GM19455 (cell line): ENCODE results near the gene MAD2L1.
"Not testable (repeated sequence)": the region's sequence is repeated elsewhere in the genome, so short reads cannot be mapped to it uniquely, and the experiment has no call there.

Experiments used
- ATAC-seq: cut with Tn5 transposase; IDR thresholded peaks from one replicate; pipeline ENCODE4 v1.9.1; 2021; ENCODE audit not compliant: unreplicated experiment

Gene MAD2L1

DNA sequence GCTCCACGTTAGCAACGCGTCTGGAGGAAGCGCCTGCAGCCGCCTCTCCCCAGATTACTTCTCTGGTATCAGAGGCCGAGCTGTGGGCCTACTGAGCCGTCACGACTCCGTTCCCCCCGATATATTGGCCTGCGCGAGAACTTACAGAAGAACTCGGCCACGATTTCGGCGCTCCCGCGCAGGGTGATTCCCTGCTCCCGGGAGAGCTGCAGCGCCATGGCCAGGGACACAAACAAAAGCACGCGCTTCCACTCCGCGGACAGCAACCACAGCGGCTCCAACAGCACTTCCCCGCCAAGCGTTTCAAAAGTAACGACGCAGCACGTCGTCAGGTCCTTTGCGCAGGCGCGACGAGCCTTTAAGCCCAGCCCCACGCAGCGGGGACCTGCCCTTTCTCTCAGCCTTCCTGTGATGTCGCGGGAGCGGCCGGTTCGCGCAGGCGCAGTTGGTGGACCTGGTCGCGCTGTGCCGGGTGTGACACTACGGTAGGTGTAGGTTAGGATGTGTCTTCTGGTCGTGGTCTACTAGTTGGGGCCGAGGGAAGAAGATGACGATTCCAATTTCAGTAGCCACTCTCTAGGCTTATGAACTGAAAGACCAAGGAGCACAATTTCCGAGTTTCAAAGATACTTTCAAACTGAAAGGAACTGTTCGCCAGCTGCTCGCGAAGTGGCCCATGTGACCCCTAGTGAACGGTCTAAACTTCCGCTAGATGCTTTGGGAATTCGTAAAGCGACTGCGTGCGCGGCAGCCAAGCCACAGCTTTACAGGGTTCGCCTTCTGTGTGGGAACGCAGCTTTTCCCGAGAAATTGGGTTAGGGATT lies at the start of gene MAD2L1:
TSS of gene MAD2L1 (minus strand) at position 332 of the 824 bp plus-strand sequence. CDS start at position 218, 114 bp downstream.
- ATAC-seq = peak; percentile 85

DNA sequence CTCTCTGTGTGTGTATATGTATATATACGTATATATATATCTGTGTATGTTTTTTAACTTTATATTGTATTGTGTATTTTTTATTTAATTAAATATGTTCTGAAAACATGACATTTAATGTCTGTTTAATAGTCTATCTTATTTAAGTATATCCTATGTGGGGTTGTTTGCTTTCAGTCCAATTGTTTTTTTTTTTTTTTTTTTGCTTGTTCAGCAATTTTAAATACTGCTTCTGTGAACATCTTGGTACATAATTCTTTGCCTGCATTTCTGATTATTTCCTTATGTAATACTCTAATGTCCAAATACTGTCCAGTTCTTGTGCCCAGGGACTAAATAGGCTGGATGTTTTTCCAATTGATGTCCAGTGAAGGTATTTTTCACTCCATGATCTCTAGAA lies 45.1 kb upstream of the MAD2L1 start:
- ATAC-seq = no peak

DNA sequence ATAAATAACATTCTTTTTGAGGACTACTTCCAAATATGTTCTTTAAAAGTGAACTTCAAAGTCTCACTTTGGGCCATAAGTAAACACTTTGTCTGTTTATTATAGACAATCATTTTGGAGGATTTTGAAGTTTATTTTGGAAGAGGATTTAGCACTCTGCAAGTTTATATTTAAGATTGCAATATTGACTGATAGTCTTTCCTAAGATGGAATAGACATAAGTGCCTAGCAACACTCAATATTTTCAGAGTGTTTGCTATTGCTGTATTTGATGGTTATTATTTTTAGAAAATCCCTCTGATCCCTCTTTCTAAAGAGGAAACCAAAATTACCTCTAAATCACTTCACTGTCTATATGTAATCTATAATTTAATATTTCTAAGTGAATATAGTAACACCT lies 42.8 kb upstream of the MAD2L1 start:
- ATAC-seq = no peak

DNA sequence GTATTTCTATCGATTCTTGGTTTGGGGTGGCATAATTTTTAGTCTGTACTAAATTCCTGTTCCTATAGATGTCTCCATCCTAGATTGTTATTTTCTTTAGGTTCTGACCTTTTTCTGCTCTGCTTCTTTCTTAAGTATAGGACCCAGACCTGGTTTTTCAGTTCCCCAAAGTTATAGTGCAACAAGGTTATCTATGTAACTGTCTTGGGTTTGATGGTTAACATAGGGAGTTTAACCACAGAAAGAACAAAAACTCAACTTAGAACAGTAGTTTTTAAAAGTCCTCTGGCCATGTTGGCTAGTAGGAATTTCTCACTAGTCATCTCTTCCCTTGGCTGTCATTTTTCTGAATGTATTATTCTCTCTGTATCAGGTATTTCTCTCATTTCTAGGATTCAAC lies 38.8 kb upstream of the MAD2L1 start:
- ATAC-seq = peak; percentile 79

DNA sequence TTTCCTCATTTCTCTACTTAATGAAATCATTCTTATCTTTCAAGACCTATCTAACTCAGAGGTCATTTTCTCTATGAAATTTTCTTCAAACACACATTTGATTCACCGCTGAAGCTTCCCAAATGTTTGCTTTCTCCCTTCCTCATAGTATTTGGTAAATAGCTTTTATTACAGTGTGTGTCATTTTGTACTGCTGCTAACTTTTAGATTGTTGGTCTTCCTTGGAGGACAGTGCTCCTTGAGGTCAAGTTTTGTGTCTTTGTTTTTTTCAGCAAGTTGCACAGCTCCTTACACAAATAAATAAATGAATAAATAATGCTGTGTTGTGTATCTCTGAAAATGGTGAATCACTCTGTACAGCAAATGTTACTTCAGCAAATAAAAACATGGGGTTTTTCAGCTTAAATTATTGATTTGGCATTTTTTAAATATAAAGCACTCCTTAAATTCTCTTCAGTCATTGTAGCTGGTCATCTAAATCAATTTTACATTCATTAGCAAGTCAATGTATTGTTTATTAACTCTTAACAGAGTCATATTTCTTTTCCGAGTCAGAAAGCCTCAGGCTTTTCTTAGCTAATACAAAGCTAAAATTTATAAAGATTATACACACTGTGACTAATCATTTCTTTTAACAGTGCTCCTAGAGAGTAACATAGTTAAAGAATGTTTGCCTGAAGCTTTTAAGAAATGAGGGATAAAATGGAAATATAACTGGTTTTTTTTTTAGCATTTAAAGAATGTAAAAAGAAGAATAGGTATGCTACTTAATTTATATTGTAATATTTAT lies 30.1 kb upstream of the MAD2L1 start:
- no peak for ATAC-seq

DNA sequence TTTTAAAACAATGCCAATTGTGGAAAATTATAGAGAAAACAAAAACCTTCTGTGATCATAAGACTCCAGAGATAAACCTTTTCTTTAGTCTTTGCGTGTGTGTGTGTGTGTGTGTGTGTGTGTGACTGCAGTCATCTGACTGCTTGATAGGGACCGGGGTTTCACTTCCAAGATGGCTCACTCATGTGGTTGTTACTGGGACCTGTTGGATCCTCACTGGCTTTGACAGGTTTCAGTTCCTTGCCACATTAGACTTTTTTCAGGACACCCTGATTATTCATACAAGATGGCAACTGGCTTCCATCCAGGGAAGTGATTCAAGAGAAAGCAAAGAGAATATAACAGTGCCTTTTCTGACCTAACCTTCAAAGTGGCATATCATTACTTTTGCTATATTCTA lies 21.9 kb upstream of the MAD2L1 start:
- no peak for ATAC-seq

DNA sequence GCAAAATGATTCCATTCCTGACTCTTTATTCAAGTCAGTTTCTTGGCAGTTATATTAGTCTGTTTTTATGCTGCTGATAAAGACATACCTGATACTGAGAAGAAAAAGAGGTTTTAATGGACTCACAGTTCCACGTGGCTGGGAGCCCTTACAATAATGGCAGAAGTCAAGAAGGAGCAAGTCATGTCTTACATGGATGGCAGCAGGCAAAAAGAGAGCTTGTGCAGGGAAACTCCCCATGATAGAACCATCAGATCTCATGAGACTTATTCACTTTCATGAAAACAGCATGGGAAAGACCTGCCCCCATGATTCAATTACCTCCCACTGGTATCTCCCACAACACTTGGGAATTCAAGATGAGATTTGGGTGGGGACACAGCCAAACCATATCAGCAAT lies 21.4 kb upstream of the MAD2L1 start:
- not testable (repeated sequence) for ATAC-seq

DNA sequence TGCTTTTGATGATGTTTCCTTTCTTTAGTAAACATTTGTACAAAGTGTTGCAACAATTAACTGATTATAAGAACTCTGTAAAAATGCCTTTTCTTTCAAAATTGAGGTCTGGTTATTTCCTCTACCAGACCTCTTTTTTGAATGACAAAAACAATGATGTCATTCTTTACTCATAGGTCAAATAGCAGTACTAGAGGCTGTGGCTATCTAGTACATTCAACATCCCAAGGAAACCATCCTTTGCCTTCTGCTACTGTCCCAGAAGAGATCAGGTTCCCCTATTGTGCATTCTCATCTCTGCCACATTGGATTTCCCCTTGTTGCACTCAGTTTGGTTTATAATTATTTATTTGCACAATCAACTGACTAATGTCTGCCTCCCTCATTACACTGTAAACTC lies 19.1 kb upstream of the MAD2L1 start:
- ATAC-seq = no peak

DNA sequence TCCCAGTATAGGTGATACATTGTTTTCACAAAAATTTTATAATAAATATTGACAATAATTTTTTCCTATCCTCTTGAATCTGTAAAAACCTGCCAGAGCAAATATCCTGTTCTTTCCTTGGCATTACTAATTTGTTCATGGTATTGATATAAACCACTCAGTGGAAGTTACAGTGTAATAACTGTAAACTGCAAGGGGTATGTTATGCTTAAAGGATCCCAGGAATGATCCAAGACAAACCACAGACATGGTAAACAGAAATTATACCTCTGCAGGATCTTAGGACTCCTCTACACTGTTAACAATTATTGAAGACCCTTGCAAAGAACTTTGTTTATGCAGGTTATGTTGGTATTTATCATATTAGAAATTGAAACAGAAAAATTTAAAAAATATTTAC lies 17.7 kb upstream of the MAD2L1 start:
- ATAC-seq = no peak

DNA sequence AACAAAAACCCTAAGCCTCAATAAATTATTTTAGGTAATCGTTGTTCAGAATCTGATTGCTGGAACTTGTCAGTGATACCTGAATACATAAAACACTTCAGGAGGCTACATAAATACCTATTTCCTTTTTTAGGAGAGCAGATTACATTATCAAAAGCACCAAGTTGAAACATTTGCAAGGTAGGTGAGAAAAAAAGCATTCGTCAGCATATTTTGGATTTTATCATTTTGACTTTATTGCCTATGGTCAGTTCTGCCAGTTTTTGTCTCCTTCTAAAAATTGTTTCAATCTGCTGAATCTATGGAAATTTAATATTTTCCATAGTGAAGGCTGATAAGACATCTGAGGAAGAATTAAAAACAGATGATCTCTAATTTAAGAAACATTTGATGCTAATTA lies 16.5 kb upstream of the MAD2L1 start:
- ATAC-seq = no peak

DNA sequence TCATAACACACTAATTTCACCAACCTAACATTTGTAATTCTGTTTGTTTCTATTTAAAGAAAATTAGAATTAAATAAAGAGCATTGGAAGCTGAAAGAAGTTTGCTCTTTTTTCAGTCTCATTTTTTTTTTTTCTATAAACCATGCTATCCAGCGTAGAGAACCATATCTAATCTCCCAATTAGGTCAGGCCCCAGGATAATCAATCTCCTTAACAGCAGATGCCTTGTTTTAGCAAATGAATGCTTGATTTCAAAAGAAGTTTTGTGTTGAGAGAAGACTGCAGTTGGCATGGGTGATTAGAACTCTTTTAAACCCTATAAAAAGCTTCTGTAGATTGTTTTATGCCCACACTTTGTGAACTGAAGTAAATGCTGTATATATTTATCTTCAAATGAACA lies 15.6 kb upstream of the MAD2L1 start:
- no peak for ATAC-seq

DNA sequence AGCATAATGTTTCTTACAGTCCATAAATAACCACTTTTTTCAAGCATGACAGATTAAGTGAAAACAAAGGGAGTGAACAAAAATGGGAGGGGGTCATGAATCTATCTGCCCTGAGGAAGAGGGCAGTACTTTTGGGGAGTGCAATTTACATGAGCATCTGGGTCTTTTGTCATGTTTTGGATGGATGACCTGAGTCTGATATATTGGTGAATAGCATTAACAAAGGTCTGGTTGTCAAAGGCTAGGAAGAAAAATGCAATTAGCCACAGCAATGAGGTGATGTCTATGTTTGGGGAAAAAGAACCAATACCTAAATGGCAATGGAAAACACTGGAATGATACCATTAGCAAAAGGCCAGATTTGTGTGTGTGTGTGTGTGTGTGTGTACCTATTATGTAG lies 15.1 kb upstream of the MAD2L1 start:
- no peak for ATAC-seq

DNA sequence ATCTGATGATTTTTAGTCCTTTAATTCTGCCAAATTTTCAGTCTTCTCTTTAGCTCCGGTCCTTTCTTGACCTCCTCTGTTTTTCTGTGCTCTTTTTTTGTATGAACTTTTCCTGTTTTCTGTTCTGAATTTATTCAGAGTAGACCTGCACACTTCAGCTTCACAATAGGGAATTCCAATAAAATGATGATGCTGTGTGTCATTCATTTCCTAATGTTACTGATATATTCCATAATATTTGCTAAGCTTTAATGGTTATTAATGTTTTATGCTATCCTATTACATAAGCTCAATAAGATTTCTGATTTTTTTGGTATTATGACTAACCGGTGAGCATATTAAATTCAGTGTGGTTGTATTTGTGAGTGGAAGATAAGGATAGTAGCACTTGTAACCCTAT lies 13.9 kb upstream of the MAD2L1 start:
- ATAC-seq = no peak

DNA sequence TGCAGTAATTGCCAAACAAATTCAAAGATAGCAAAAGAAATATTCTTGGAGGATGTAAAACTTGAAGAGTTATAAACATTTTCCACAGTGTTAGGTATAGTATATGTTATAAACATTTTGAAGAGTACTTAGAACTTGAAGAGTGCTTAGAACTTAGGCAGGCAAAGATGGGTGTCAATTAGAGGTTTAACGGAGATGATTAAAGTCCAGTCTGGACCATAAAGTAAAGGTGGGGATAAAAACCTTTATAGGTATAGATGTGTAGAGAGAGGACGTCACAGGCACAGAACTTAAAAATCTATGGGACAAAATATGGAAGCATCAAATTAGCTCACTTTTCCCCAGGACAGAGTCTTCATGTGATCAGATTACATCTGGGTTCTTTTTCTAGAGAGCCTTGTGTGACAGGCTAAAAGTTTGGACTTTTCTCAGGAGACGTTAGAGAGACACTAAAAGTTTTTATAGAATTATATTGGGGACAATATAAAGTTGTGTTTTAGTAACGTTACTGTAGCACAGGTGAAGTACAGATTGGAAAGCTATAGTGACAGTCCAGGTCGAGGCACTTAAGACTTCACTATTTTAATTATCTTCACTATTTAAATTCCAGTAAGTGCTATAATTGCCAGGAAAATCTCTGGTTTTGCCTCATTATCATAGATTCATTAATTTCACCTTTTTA lies 13.3 kb upstream of the MAD2L1 start:
- no peak for ATAC-seq

DNA sequence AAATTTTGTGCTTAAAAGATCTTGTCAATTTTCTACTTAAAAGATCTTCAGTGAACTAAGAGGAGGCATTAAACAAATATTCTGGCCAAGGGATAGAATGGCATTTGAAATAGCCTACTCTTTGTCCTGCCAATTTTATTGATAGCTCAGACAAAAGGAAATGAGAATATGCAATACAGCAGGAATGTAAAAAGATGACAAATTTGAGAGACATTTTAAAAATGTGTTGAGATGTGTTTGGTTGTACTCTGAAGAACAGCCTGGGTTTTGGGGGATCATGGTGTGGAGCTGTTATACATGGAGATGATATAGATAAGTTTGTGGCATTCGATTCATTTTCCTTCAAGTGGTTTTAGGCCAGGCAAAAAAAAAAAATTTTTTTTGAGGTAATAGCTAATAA lies 11.6 kb upstream of the MAD2L1 start:
- ATAC-seq = no peak

DNA sequence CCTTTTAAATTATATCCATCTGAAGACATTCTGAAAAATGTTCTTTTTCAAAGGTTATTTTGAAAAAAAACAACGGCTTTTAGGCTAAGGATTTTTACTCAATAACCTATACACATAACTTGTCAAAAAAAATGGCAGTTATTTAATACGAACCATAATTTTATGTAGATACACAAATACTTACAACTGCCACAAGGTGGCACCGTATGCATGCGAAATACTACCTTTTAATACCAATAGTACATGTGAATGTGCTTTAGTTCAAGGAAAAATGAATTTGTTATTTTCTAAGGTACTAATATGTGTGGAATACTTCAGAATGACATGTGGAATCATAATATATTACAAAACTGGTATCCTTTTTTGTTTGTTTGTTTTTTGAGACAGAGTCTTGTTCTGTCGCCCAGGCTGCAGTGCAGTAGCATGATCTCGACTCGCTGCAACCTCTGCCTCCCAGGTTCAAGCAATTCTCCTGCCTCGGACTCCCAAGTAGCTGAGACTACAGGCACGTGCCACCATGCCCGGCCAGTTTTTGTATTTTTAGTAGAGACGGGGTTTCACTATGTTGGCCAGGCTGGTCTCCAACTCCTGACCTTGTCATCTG lies 4.6 kb upstream of the MAD2L1 start:
- ATAC-seq = no peak

DNA sequence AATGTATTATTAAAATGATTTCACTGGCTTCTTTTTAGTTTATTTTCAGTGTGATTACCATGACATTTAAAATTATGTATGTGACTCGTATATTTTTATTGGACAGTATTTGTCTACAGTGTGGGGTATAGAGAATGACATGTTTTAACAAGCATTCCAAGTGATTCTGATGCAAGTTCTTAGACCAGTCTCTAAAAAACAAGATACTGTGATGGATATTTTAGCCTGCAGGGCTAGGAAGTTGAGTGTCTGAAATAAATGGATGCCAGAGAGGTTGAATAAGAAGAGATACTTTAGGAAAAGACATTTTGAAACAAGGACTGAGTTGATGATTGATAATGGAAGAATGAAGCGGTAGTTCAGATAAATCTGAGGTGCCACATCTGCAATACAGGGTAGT lies 3.5 kb upstream of the MAD2L1 start:
- ATAC-seq = no peak

DNA sequence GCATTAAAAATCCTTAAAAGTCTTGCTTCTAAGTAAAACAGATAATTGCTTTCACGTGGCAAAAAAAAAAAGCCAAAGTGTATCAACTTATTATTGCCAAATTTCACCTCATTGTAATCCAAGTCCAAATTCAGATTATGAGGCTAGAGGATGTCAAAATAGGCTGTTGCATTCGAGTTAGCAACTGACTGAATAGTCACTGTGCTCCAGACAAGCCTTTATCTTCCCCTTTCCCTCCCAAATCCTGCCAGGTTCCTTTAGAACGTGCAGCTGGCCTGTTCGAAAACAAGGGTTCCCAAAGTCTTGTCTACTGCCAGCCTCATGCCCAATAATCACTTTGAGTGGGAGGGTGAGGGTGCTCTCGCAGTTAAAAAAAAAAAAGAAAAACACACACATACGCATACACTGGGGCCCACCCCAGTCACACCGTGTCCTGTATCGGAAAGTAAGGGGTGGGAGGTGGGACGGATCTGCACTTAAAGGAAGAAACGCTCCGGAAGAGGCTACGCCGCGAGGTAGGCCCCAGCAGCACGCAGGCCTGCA lies 603 bp downstream of the MAD2L1 start:
- ATAC-seq = peak; percentile 0

DNA sequence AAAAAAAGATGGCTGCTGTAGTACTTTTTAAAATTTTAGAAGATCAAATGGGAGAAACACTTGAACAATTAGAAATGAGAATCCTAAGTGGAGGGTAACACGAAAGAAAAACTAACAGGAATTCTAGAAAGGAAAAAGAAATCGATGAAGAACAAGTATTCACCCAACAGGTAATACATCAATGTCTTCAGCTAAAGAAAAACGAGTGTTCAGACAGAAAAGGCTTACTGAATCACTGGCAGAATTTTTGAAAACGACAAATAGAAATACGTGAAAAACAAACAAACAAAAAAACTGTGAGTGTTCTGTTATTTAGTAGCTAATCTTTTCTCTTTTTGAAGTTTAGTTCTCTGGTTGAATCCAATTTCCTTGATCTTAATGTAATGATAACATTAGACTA lies 1.8 kb downstream of the MAD2L1 start:
- no peak for ATAC-seq

DNA sequence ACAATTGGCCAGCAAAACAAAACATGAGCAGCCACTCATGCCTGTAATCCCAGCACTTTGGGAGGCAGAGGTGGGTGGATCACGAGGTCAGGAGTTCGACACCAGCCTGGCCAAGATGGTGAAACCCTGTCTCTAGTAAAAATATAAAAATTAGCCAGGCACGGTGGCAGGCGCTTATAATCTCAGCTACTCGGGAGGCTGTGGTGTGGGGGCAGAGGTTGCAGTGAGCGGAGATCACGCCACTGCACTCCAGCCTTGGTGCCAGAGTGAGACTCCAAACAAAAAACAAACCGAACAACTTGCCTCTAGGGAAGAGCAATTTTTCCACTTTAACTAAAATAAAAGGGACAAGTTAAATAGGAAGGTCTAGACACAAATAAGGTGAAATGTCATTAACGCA lies 2.9 kb downstream of the MAD2L1 start:
- not testable (repeated sequence) for ATAC-seq

DNA sequence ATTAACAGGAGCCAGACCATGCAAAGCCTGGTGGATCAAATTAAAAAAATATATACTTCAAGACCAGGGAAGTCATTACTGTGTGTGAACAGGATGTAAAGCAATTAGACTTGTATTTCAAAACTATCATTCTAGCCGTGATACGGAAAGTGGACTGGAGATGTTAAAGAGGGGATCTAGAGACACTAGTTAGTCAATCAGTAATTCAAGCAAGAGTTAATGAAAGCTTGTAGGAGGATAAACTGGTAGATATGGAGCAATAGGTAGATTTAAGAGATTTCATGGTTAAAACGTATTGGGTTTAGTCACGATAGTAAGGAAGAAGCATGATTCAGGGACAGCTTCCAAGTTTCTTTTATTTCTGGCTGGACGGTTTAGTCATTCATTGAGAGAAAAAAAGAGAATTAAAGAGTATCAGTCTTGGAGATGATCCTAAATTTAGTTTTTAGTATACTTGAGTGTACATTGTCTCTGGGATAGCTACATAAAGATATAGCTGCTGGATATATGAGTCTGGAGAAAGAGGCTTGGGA lies 3.9 kb downstream of the MAD2L1 start:
- no peak for ATAC-seq
